Neural crest cell (in vitro differentiated cells): ENCODE results near the gene FAM118A. TPM values are rescaled to one million over a fixed set of nuclear protein-coding genes. Genes with fewer than 3 reads are reported as not detected.
A peak's percentile ranks its signal among the peaks of the same experiment; 100 is the strongest.

Source experiments
- DNase-seq: peaks from one replicate; pipeline ENCODE4 v3.0.0; 2021; ENCODE audit warnings: low read depth, mixed read lengths, low spot score
- H3K27ac Mint-ChIP-seq: one replicate; pipeline ENCODE4 v1.8.0; 2021; ENCODE audit warnings: mild to moderate bottlenecking, mixed read lengths; ENCODE audit not compliant: unreplicated experiment
- H3K27me3 Mint-ChIP-seq: 2 replicates; pipeline ENCODE4 v1.8.0; 2021; ENCODE audit warnings: low read depth, mild to moderate bottlenecking, mixed read lengths
- H3K36me3 Mint-ChIP-seq: 2 replicates; pipeline ENCODE4 v1.8.0; 2021; ENCODE audit warnings: low read depth, mild to moderate bottlenecking, mixed read lengths
- H3K4me1 Mint-ChIP-seq: 2 replicates; pipeline ENCODE4 v1.8.0; 2021; ENCODE audit warnings: mixed read lengths
- H3K4me3 Mint-ChIP-seq: one replicate; pipeline ENCODE4 v1.8.0; 2021; ENCODE audit warnings: mild to moderate bottlenecking, mixed read lengths
- H3K9me3 Mint-ChIP-seq: 2 replicates; pipeline ENCODE4 v1.8.0; 2021; ENCODE audit warnings: mixed read lengths
- total RNA-seq: library from RNA; stranded (reverse); gene quantifications from 2 replicates; pipeline ENCODE4 v1.2.1, GENCODE V29; 2021
- TF ChIP-seq, protein P1 (sequence below): fragments of 200-600 bp; sonication (generic); conservative IDR thresholded peaks from 2 replicates; pipeline ENCODE4 v1.5.0; 2021; ENCODE audit warnings: antibody characterized with exemption, mild to moderate bottlenecking

The FAM118A gene
- total RNA-seq, 1 donor from 2014 or later, result 60.7 TPM

DNA sequence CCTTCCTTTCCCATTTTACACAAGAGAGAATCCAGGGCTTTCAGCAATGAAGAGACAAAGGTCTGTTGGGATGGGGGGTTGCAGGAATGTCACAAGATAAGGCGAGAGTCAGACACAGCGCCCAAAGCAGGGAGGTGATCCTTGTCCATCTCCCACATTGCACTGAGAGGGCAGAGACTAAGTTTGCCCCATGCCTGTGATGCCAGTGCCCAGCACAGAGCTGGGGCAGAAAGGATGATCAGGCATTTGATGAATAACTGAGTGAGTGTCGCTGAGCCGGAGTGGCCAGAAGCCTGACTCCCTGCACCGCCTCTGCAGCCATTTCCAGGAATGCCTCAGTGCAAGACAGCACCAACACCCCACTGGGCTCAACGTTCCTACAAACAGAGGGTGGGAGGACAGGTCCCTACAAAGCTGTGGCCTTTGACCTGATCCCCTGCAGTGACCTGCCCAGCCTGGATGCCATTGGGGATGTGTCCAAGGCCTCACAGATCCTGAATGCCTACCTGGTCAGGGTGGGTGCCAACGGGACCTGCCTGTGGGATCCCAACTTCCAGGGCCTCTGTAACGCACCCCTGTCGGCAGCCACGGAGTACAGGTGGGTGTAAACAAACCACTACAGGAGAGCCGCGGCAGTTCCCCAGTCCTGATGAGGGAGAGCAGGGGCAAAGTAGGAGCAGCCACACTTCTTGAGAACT is 22.7 kb upstream of the FAM118A start:
- no peaks in the 10 kb centered on the region for H3K36me3 Mint-ChIP-seq
- H3K27me3 Mint-ChIP-seq, result peaks cover 53% of the 10 kb centered on the region
- H3K9me3 Mint-ChIP-seq, result no peaks in the 10 kb centered on the region
- H3K27ac Mint-ChIP-seq, result no peak overlapping the region
- DNase-seq, result no peak
- TF ChIP-seq, protein P1, sequence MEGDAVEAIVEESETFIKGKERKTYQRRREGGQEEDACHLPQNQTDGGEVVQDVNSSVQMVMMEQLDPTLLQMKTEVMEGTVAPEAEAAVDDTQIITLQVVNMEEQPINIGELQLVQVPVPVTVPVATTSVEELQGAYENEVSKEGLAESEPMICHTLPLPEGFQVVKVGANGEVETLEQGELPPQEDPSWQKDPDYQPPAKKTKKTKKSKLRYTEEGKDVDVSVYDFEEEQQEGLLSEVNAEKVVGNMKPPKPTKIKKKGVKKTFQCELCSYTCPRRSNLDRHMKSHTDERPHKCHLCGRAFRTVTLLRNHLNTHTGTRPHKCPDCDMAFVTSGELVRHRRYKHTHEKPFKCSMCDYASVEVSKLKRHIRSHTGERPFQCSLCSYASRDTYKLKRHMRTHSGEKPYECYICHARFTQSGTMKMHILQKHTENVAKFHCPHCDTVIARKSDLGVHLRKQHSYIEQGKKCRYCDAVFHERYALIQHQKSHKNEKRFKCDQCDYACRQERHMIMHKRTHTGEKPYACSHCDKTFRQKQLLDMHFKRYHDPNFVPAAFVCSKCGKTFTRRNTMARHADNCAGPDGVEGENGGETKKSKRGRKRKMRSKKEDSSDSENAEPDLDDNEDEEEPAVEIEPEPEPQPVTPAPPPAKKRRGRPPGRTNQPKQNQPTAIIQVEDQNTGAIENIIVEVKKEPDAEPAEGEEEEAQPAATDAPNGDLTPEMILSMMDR, result no peak
- H3K4me3 Mint-ChIP-seq, result no peak overlapping the region
- H3K4me1 Mint-ChIP-seq, result no peaks in the 10 kb centered on the region

- DNase-seq, result peak; percentile 22
- H3K27me3 Mint-ChIP-seq, result peaks cover 20% of the 10 kb centered on the region
- no peaks in the 10 kb centered on the region for H3K4me1 Mint-ChIP-seq
- TF ChIP-seq, protein P1, result no peak
- H3K4me3 Mint-ChIP-seq, result no peak overlapping the region
- H3K36me3 Mint-ChIP-seq, result no peaks in the 10 kb centered on the region
- H3K9me3 Mint-ChIP-seq, result no peaks in the 10 kb centered on the region
- no peak overlapping the region for H3K27ac Mint-ChIP-seq
Observed at GRCh38 chr22:45290410-45290936, 19.3 kb upstream of the FAM118A start.

DNA sequence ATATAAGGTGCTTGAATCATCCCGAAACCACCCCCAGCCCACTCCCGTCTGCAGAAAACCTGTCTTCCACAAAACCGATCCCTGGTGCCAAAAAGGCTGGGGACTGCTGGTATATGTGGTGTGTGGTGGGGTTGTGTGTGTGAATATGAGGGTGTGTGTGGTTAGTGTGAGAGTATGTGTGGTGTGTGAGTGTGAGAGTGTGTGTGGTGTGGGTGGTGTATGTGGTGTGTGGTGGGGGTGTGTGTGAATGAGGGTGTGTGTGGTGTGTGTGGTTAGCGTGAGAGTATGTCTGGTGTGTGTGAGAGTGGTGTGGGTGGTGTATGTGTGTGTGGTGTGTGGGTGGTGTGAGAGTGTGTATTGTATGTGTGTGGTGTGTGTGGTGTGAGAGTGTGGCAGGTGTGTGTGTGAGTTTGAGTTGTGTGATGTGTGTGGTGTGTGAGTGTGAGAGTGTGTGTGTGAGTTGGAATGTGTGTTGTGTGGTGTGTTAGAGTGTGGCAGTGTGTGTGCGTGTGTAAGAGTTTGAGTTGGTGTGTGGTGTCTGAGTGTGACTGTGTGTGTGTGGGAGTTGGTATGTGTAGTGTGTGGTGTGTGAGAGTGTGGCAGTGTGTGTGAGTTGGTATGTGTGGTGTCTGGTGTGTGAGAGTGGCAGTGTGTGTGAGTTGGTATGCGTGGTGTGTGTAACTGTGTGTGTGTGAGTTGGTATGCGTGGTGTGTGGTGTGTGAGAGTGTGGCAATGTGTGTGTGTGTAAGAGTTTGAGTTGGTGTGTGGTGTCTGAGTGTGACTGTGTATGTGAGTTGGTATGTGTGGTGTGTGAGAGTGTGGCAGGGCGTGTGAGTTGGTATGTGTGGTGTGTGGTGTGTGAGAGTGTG is 18.4 kb upstream of the FAM118A start:
- Mint-ChIP-seq H3K27me3 (peaks cover 12% of the 10 kb centered on the region), H3K4me3 (no peak overlapping the region), H3K36me3 (no peaks in the 10 kb centered on the region), H3K27ac (no peak overlapping the region), H3K9me3 (no peaks in the 10 kb centered on the region), H3K4me1 (no peaks in the 10 kb centered on the region)
- TF ChIP-seq, protein P1, result no peak
- DNase-seq, result no peak

DNA sequence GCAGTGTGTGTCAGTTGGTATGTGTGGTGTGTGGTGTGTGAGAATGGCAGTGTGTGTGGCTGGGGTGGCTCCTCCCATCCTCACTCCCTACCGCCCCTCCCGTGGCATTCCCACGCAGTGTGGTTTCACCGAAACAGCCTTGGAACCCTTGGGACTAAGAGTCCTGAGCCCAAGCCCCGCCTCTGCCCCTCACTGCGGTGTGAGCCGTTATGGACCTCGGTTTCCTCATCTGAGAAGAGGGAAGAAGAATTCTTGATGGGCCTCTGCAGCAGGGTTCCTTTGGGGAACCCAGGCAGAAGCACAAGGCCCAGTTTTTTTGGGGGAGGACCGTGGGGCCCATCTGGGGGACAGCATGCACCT is 17.8 kb upstream of the FAM118A start:
- Mint-ChIP-seq H3K27ac (no peak overlapping the region), H3K4me3 (no peak overlapping the region), H3K27me3 (peaks cover 6% of the 10 kb centered on the region), H3K9me3 (no peaks in the 10 kb centered on the region), H3K36me3 (no peaks in the 10 kb centered on the region), H3K4me1 (no peaks in the 10 kb centered on the region)
- DNase-seq, result no peak
- TF ChIP-seq, protein P1, result no peak

- Mint-ChIP-seq H3K9me3 (no peaks in the 10 kb centered on the region), H3K27ac (no peak overlapping the region), H3K4me1 (no peaks in the 10 kb centered on the region), H3K27me3 (peaks cover 3% of the 10 kb centered on the region), H3K4me3 (no peak overlapping the region), H3K36me3 (no peaks in the 10 kb centered on the region)
- TF ChIP-seq, protein P1, result no peak
- no peak for DNase-seq
Observed at GRCh38 chr22:45292731-45293442, 16.8 kb upstream of the FAM118A start.
